Common myeloid progenitor, CD34-positive (primary cell): ENCODE data around the gene PPM1F.

Source experiments
- CTCF ChIA-PET: fragments of 350-600 bp; sonication (Branson Sonifier 250); formaldehyde crosslinking; loops from one replicate; lab custom pipeline; 2021; ENCODE audit warnings: antibody characterized with exemption; lab: Charles Lee
- POLR2A ChIA-PET: fragments of 350-600 bp; sonication (Branson Sonifier 250); formaldehyde crosslinking; loops from one replicate; lab custom pipeline; 2021; ENCODE audit warnings: antibody characterized with exemption; lab: Charles Lee
- DNase-seq, 3 donors: peaks; one replicate each; pipeline versions ENCODE4 v3.0.0 to v3.0.0-alpha.2; 2013
- H3K27ac ChIP-seq, 2 experiments: 1 replicate in 1 of 2; 2 replicates in 1 of 2; pipeline ENCODE4 v1.7.0; 2013; ENCODE audit warnings: inconsistent platforms in 2 of 2, low read length in 2 of 2, mild to moderate bottlenecking in 2 of 2, low read depth in 1 of 2, moderate library complexity in 1 of 2; ENCODE audit not compliant: severe bottlenecking in 2 of 2, insufficient read depth in 1 of 2, poor library complexity in 1 of 2
- H3K27me3 ChIP-seq, 5 experiments: replicated peaks in 2 of 5; 1 replicate in 3 of 5; 2 replicates in 2 of 5; pipeline versions ENCODE4 v1.6.1 to v1.7.0; 2013; ENCODE audit warnings: low read length in 4 of 5, mild to moderate bottlenecking in 2 of 5, moderate library complexity in 2 of 5, inconsistent platforms in 1 of 5; ENCODE audit not compliant: insufficient read depth in 5 of 5, control insufficient read depth in 4 of 5
- H3K36me3 ChIP-seq, 4 experiments: 1 replicate in 2 of 4; 2 replicates in 2 of 4; pipeline versions ENCODE4 v1.6.1 to v1.7.0; 2013; ENCODE audit warnings: low read length in 3 of 4, control low read depth in 1 of 4, mild to moderate bottlenecking in 1 of 4; ENCODE audit not compliant: control insufficient read depth in 4 of 4, insufficient read depth in 4 of 4
- H3K4me1 ChIP-seq, 4 experiments: 1 replicate in 3 of 4; 2 replicates in 1 of 4; pipeline versions ENCODE4 v1.6.1 to v1.7.1; 2013; ENCODE audit warnings: low read length in 3 of 4, mild to moderate bottlenecking in 3 of 4, control low read depth in 1 of 4, inconsistent platforms in 1 of 4, moderate library complexity in 1 of 4; ENCODE audit not compliant: control insufficient read depth in 4 of 4, insufficient read depth in 4 of 4; ENCODE audit errors: control extremely low read depth in 1 of 4
- H3K4me3 ChIP-seq, 7 experiments: 1 replicate in 4 of 7; 2 replicates in 3 of 7; pipeline versions ENCODE4 v1.5.1 to v1.7.0; 2013; ENCODE audit warnings: mild to moderate bottlenecking in 7 of 7, low read length in 6 of 7, moderate library complexity in 6 of 7, inconsistent platforms in 2 of 7, low read depth in 2 of 7, control low read depth in 1 of 7; ENCODE audit not compliant: insufficient read depth in 4 of 7, control insufficient read depth in 1 of 7; ENCODE audit errors: extremely low read depth in 1 of 7
- H3K9me3 ChIP-seq, 5 experiments: 1 replicate in 4 of 5; 2 replicates in 1 of 5; pipeline versions ENCODE4 v1.6.1 to v1.7.1; 2013; ENCODE audit warnings: low read length in 4 of 5, mild to moderate bottlenecking in 2 of 5, inconsistent platforms in 1 of 5, low read depth in 1 of 5, moderate library complexity in 1 of 5; ENCODE audit not compliant: control insufficient read depth in 4 of 5, insufficient read depth in 2 of 5; ENCODE audit errors: control extremely low read depth in 1 of 5
- WGBS: methylation state at CpG from one replicate; pipeline ENCODE4 v1.1.5; 2013; ENCODE audit not compliant: insufficient coverage; 5-methylcytosine and 5-hydroxymethylcytosine counted together

Gene PPM1F

GRCh38 chr22:21975273-21975672 lies 22.6 kb upstream of the PPM1F start:
- H3K4me3 ChIP-seq: no peak overlapping the region
- 100% methylated on average over 5 of the region's 5 CpGs for WGBS
- no peak overlapping the region for H3K27ac ChIP-seq
- H3K4me1 ChIP-seq: no peaks in the 10 kb centered on the region
- H3K27me3 ChIP-seq: no peaks in the 10 kb centered on the region
- DNase-seq: no peak
- H3K9me3 ChIP-seq: no peaks in the 10 kb centered on the region
- POLR2A ChIA-PET: no interaction called here
- H3K36me3 ChIP-seq: peaks cover 14 to 69% (median 51%) of the 10 kb centered on the region in 4 experiments
- CTCF ChIA-PET: interaction anchor here (0.9 to 1.2 kb wide), 2 partner anchors 9 to 37 kb away, joined by 3 to 4 read pairs; no protein-coding TSS in a partner anchor

GRCh38 chr22:21974058-21974649 lies 21.5 kb upstream of the PPM1F start:
- H3K36me3 ChIP-seq: peaks cover 14 to 71% (median 58%) of the 10 kb centered on the region in 4 experiments
- WGBS: 97% methylated on average over 9 of the region's 12 CpGs
- no peak overlapping the region for H3K27ac ChIP-seq
- no peaks in the 10 kb centered on the region for H3K4me1 ChIP-seq
- no peak for DNase-seq
- CTCF ChIA-PET: interaction anchor here (0.7 to 1.2 kb wide), 3 partner anchors 8 to 93 kb away, joined by 3 to 4 read pairs (median 3); no protein-coding TSS in a partner anchor
- H3K9me3 ChIP-seq: no peaks in the 10 kb centered on the region
- POLR2A ChIA-PET: no interaction called here
- no peak overlapping the region for H3K4me3 ChIP-seq
- no peaks in the 10 kb centered on the region for H3K27me3 ChIP-seq

- Histone ChIP-seq H3K27ac (no peak overlapping the region), H3K4me3 (no peak overlapping the region), H3K27me3 (no peaks in the 10 kb centered on the region), H3K36me3 (peaks cover 20 to 74% (median 62%) of the 10 kb centered on the region in 4 experiments), H3K9me3 (no peaks in the 10 kb centered on the region), H3K4me1 (no peaks in the 10 kb centered on the region)
- ChIA-PET POLR2A (no interaction called here), CTCF (interaction anchor here (0.7 to 3.0 kb wide), 12 partner anchors 9 to 202 kb away, joined by 3 to 19 read pairs (median 3); partner anchors contain the start of gene TOP3B)
- DNase-seq: no peak
- 91% methylated on average over 6 of the region's 6 CpGs for WGBS
Observed at GRCh38 chr22:21972806-21973205, 20.2 kb upstream of the PPM1F start.

GRCh38 chr22:21972293-21972779 lies 19.7 kb upstream of the PPM1F start:
- peak; percentile 58 to 82 (median 77) for DNase-seq
- H3K4me1 ChIP-seq: no peaks in the 10 kb centered on the region
- no peak overlapping the region for H3K27ac ChIP-seq
- 80% methylated on average over 5 of the region's 7 CpGs for WGBS
- ChIA-PET POLR2A (no interaction called here), CTCF (interaction anchor here (0.5 to 3.0 kb wide), 14 partner anchors 8 to 1087 kb away, joined by 3 to 19 read pairs (median 3); partner anchors contain the start of gene TOP3B)
- H3K4me3 ChIP-seq: no peak overlapping the region
- H3K36me3 ChIP-seq: peaks cover 24 to 79% (median 66%) of the 10 kb centered on the region in 4 experiments
- no peaks in the 10 kb centered on the region for H3K27me3 ChIP-seq
- no peaks in the 10 kb centered on the region for H3K9me3 ChIP-seq

- Histone ChIP-seq H3K4me3 (no peak overlapping the region), H3K9me3 (no peaks in the 10 kb centered on the region), H3K27me3 (no peaks in the 10 kb centered on the region), H3K36me3 (peaks cover 27 to 83% (median 70%) of the 10 kb centered on the region in 4 experiments), H3K27ac (no peak overlapping the region), H3K4me1 (no peaks in the 10 kb centered on the region)
- DNase-seq: no peak
- WGBS: 94% methylated on average over 3 of the region's 7 CpGs
- ChIA-PET POLR2A (no interaction called here), CTCF (interaction anchor here (0.5 to 3.0 kb wide), 9 partner anchors 8 to 1086 kb away, joined by 3 to 19 read pairs (median 3); partner anchors contain the start of gene TOP3B)
Observed at GRCh38 chr22:21971858-21972275, 19.2 kb upstream of the PPM1F start.

- no peak for DNase-seq
- over 99% methylated on average over 15 of the region's 18 CpGs for WGBS
- ChIA-PET CTCF (interaction anchor here (0.9 to 3.0 kb wide), 6 partner anchors 11 to 199 kb away, joined by 3 to 19 read pairs (median 4); partner anchors contain the start of gene TOP3B), POLR2A (no interaction called here)
- Histone ChIP-seq H3K9me3 (no peaks in the 10 kb centered on the region), H3K27me3 (no peaks in the 10 kb centered on the region), H3K4me1 (no peaks in the 10 kb centered on the region), H3K36me3 (peaks cover 34 to 91% (median 77%) of the 10 kb centered on the region in 4 experiments), H3K27ac (no peak overlapping the region), H3K4me3 (no peak overlapping the region)
Observed at GRCh38 chr22:21970800-21971617, 18.4 kb upstream of the PPM1F start.
